ENCODE data around the gene SOST. TPM values are rescaled to one million over a fixed set of nuclear protein-coding genes. Genes with fewer than 3 reads are reported as not detected.

Gene SOST
- total RNA-seq, 4 donors from 2014 or later = 0.49 TPM; not detected in 3

DNA sequence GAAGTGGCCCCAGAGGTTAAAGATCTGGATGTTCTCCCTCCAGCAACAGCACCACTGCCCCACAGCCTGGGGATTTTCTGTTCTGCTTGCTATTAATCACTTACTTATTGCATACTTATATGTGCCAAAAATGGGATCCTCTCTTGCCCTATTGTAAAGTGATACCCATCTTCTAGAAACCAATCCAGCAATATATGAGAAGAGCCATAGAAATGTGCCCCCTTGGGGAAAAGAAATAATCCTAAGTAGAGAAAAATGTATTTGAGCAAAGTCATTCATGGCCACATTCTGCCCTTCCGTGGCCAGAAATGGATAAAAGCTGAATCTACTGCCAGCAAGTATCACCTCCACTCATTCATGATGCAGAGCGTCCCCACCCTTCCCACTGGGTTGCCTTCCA is 20.9 kb downstream of the SOST start:
- H3K27me3 ChIP-seq = peaks cover 0 to under 1% (median 0%) of the 10 kb centered on the region in 4 donors
- intact Hi-C loops (cut with DNase I) = no loop called here
- H3K27ac ChIP-seq = no peak overlapping the region
- H3K4me3 ChIP-seq = no peak overlapping the region
- DNase-seq = no peak
- TF ChIP-seq, protein P1, sequence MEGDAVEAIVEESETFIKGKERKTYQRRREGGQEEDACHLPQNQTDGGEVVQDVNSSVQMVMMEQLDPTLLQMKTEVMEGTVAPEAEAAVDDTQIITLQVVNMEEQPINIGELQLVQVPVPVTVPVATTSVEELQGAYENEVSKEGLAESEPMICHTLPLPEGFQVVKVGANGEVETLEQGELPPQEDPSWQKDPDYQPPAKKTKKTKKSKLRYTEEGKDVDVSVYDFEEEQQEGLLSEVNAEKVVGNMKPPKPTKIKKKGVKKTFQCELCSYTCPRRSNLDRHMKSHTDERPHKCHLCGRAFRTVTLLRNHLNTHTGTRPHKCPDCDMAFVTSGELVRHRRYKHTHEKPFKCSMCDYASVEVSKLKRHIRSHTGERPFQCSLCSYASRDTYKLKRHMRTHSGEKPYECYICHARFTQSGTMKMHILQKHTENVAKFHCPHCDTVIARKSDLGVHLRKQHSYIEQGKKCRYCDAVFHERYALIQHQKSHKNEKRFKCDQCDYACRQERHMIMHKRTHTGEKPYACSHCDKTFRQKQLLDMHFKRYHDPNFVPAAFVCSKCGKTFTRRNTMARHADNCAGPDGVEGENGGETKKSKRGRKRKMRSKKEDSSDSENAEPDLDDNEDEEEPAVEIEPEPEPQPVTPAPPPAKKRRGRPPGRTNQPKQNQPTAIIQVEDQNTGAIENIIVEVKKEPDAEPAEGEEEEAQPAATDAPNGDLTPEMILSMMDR (IDR thresholded peaks at IDR 0.05) = no peak
- TF ChIP-seq POLR2A (IDR thresholded peaks at IDR 0.05) = no peak
- H3K4me1 ChIP-seq = no peaks in the 10 kb centered on the region
- WGBS, 2 donors = 74 to 81% methylated on average over 2 of the region's 2 CpGs
- no peaks in the 10 kb centered on the region for H3K9me3 ChIP-seq
- H3K36me3 ChIP-seq = no peaks in the 10 kb centered on the region

DNA sequence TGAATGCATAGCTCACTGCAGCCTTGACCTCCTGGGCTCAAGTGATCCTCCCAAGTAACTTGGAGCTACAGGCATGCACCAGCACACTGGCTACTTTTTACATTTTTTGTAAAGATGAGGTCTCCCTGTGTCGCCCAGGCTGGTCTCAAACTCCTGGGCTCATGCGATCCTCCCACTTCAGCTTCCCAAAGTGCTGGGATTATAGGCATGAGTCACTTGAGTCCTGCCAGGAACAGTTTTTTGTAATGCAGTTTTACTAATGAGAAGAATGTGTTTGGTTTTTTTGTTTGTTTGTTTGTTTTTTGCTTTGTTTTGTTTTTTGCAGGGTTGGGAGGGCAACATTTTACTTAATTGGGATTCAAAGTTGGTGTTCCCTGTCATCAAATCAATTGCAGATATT is 22.2 kb downstream of the SOST start:
- Histone ChIP-seq H3K27me3 (no peaks in the 10 kb centered on the region), H3K36me3 (no peaks in the 10 kb centered on the region), H3K4me1 (no peaks in the 10 kb centered on the region), H3K9me3 (no peaks in the 10 kb centered on the region), H3K4me3 (no peak overlapping the region), H3K27ac (no peak overlapping the region)
- DNase-seq = no peak
- WGBS, 2 donors = 44 to 62% methylated on average over 2 of the region's 2 CpGs
- intact Hi-C loops (cut with DNase I) = no loop called here
- TF ChIP-seq POLR2A (IDR thresholded peaks at IDR 0.05) = no peak
- TF ChIP-seq, protein P1 (IDR thresholded peaks at IDR 0.05) = no peak

DNA sequence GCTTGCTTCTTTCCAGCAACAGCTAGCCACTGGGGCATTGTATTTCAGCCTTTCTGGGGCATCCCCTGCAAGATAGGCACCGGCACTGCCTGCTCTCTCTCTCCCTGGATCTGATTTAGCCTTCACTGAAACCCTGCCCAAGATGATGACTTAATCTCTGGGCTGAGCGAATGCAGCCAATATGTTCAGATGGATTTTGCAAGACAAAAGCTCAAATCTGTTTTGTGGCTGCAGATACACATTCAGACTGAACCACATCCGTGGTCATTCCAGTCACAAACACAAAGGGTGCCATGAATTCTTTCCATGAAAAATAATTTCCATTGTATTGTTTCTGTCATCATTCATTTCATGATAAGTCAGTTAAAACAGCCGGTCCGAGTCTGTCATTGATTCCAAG is 24.2 kb downstream of the SOST start:
- no peaks in the 10 kb centered on the region for H3K36me3 ChIP-seq
- 33 to 55% methylated on average over 5 of the region's 5 CpGs for WGBS, 2 donors
- no peaks in the 10 kb centered on the region for H3K9me3 ChIP-seq
- intact Hi-C loops (cut with DNase I) = no loop called here
- H3K4me3 ChIP-seq = no peak overlapping the region
- no peak for TF ChIP-seq POLR2A (IDR thresholded peaks at IDR 0.05)
- TF ChIP-seq, protein P1 (IDR thresholded peaks at IDR 0.05) = no peak
- no peak overlapping the region for H3K27ac ChIP-seq
- H3K27me3 ChIP-seq = no peaks in the 10 kb centered on the region
- H3K4me1 ChIP-seq = no peaks in the 10 kb centered on the region
- DNase-seq = no peak

DNA sequence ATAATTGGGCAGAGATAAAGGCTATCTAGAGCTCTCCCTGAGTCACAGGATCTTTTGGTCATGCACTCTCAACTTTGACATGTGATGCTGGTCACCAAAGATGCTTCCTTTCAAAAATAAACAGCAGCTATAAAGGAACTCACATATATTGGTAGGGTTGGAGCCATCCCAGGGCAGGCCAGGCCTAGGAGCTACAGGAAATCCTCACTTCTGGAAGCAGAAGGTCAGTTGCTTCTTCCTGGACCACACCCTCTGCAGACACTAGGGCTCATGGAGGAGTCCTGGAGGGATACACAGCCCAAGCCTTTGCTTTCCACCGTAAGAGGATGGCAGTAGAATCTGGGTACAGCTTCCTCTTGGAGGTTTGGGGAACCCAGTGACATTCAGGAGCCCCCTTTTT is 24.6 kb downstream of the SOST start:
- no peaks in the 10 kb centered on the region for H3K27me3 ChIP-seq
- no peaks in the 10 kb centered on the region for H3K4me1 ChIP-seq
- no peak for DNase-seq
- TF ChIP-seq POLR2A (IDR thresholded peaks at IDR 0.05) = no peak
- TF ChIP-seq, protein P1 (IDR thresholded peaks at IDR 0.05) = no peak
- no peaks in the 10 kb centered on the region for H3K36me3 ChIP-seq
- no peak overlapping the region for H3K27ac ChIP-seq
- H3K9me3 ChIP-seq = no peaks in the 10 kb centered on the region
- no peak overlapping the region for H3K4me3 ChIP-seq
- WGBS, 2 donors = 63 to 88% methylated on average over 1 of the region's 1 CpG
- intact Hi-C loops (cut with DNase I) = no loop called here

DNA sequence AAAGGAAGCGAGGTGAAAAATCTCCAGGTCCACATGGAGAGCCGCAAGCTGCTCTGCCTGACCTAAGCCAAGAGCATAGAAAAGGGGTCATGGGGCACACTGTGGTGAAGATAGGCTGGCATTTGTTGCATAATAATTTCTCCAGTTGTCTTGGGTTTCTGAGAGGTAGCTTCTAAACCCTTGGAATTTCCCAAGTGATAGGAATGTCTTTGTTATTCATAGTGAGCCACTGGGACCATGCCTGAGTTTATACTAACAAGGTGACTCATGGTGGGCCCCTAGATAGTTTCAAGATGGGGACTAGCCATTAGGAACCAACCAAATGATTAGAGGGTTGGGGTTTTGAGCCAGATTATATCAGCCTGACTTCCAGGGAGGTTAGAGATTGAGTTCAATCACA is 25.6 kb downstream of the SOST start:
- no peaks in the 10 kb centered on the region for H3K27me3 ChIP-seq
- WGBS, 2 donors = 83 to 100% methylated on average over 1 to 2 of the region's 2 CpGs
- H3K4me1 ChIP-seq = no peaks in the 10 kb centered on the region
- intact Hi-C loops (cut with DNase I) = no loop called here
- TF ChIP-seq, protein P1 (IDR thresholded peaks at IDR 0.05) = no peak
- no peak for TF ChIP-seq POLR2A (IDR thresholded peaks at IDR 0.05)
- no peak overlapping the region for H3K27ac ChIP-seq
- no peak overlapping the region for H3K4me3 ChIP-seq
- H3K36me3 ChIP-seq = no peaks in the 10 kb centered on the region
- no peak for DNase-seq
- no peaks in the 10 kb centered on the region for H3K9me3 ChIP-seq

Data from esophagus squamous epithelium (tissue), 5 donors.